GM21360 (cell line): ENCODE measurements around the gene SURF1.
"Not testable (repeated sequence)": the region's sequence is repeated elsewhere in the genome, so short reads cannot be mapped to it uniquely, and the experiment has no call there.

Experiments
- ATAC-seq: cut with Tn5 transposase; IDR thresholded peaks from one replicate; pipeline ENCODE4 v1.9.1; 2021; ENCODE audit warnings: mild to moderate bottlenecking, moderate library complexity; ENCODE audit not compliant: unreplicated experiment

SURF1 gene

GRCh38 chr9:133384736-133385321 lies 28.5 kb upstream of the SURF1 start:
- ATAC-seq: no peak

- no peak for ATAC-seq
These were observed 27.2 kb upstream of the SURF1 start for GRCh38 chr9:133383438-133383837.

GRCh38 chr9:133382507-133383141 lies 26.3 kb upstream of the SURF1 start:
- no peak for ATAC-seq

GRCh38 chr9:133380734-133381133 lies 24.4 kb upstream of the SURF1 start:
- no peak for ATAC-seq

- ATAC-seq: no peak
These were observed 23.1 kb upstream of the SURF1 start for GRCh38 chr9:133379153-133380086.

- no peak for ATAC-seq
These were observed 22.2 kb upstream of the SURF1 start for GRCh38 chr9:133378408-133378962.

GRCh38 chr9:133377721-133378216 lies 21.5 kb upstream of the SURF1 start:
- ATAC-seq: no peak

GRCh38 chr9:133377280-133377679 lies 21.0 kb upstream of the SURF1 start:
- ATAC-seq: not testable (repeated sequence)

GRCh38 chr9:133375724-133376654 lies 19.7 kb upstream of the SURF1 start, which contains the start of the genes STKLD1 and SURF4:
TSS of gene STKLD1 (plus strand) at chr9:133376366. CDS start at chr9:133376474, 108 bp downstream.
TSS of gene SURF4 (minus strand) at chr9:133376060. CDS start at chr9:133375969, 91 bp downstream.
- ATAC-seq: peak; percentile 90

- peak; percentile 7 for ATAC-seq
These were observed 18.9 kb upstream of the SURF1 start for GRCh38 chr9:133375116-133375723.

- no peak for ATAC-seq
These were observed 18.4 kb upstream of the SURF1 start for GRCh38 chr9:133374612-133375115.

GRCh38 chr9:133372144-133372543 lies 15.9 kb upstream of the SURF1 start:
- ATAC-seq: no peak

- no peak for ATAC-seq
These were observed 15.0 kb upstream of the SURF1 start for GRCh38 chr9:133371261-133371711.

GRCh38 chr9:133370685-133371084 lies 14.4 kb upstream of the SURF1 start:
- no peak for ATAC-seq

GRCh38 chr9:133369933-133370332 lies 13.6 kb upstream of the SURF1 start:
- no peak for ATAC-seq

- ATAC-seq: no peak
These were observed 13.1 kb upstream of the SURF1 start for GRCh38 chr9:133369422-133369821.

- no peak for ATAC-seq
These were observed 12.1 kb upstream of the SURF1 start for GRCh38 chr9:133368249-133368881.

- ATAC-seq: no peak
These were observed 11.5 kb upstream of the SURF1 start for GRCh38 chr9:133367778-133368177.

GRCh38 chr9:133367221-133367620 lies 10.9 kb upstream of the SURF1 start:
- ATAC-seq: no peak
